ENCODE data around the gene MTMR6. TPM values are rescaled to one million over a fixed set of nuclear protein-coding genes. Genes with fewer than 3 reads are reported as not detected.
A peak's percentile ranks its signal among the peaks of the same experiment; 100 is the strongest.

The MTMR6 gene
- total and polyA plus RNA-seq, 3 experiments from 2014 or later = 15.0 to 16.9 (median 15.9) TPM

- CTCF ChIA-PET = no interaction called here
Measured at GRCh38 chr13:25291691-25292090, 4.4 kb upstream of the MTMR6 start.

DNA sequence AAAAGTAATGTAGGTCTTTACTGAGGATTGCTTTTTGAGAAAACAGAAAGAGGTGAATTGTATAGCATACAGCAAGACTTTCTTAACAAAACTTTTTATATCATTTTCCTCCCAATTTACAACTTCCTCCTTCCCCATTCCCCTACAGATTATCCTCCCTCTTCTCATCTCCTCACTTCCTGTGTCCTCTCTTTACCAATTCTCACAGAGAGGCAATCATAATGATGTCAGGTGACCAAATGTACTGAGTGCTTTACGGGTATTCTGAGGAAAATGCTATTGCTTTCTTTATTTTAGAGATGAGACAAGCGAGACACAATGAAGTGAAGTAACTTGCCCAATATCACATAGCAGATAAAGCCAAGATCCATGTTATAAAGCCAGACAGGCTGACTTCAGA, 1.7 kb upstream of the MTMR6 start:
- Mint-ChIP-seq H3K27me3 (peaks cover 9 to 21% of the 10 kb centered on the region in 2 donors), H3K4me1 (peaks cover 22 to 37% (median 32%) of the 10 kb centered on the region in 3 donors), H3K4me3 (peak overlapping the region in 1 of 7 donors; percentile 34), H3K9me3 (no peaks in the 10 kb centered on the region), H3K27ac (no peak overlapping the region), H3K36me3 (peaks cover 0 to 12% (median 1%) of the 10 kb centered on the region in 3 donors)
- Histone ChIP-seq H3K9me3 (ENCODE audit: low read length) (no peaks in the 10 kb centered on the region), H3K27ac (ENCODE audit: low read depth, low read length) (no peak overlapping the region), H3K4me1 (ENCODE audit: insufficient read depth, low read length) (peaks cover 12% of the 10 kb centered on the region), H3K36me3 (ENCODE audit: insufficient read depth, low read length) (no peaks in the 10 kb centered on the region), H3K27me3 (ENCODE audit: insufficient read depth, low read length, poor library complexity, severe bottlenecking) (no peaks in the 10 kb centered on the region), H3K4me3 (ENCODE audit: low read length) (no peak overlapping the region)
- POLR2A ChIA-PET = no interaction called here
- CTCF ChIA-PET = interaction anchor here (5.0 kb wide), 1 partner anchor 11 kb away, joined by 49 read pairs; the partner anchor contains the start of gene NUP58
- no peak for DNase-seq

More at GRCh38 chr13:25291691-25292090, 4.4 kb upstream of the MTMR6 start:
- Mint-ChIP-seq H3K27ac (no peak overlapping the region), H3K9me3 (no peaks in the 10 kb centered on the region), H3K4me1 (peaks cover 5 to 10% (median 5%) of the 10 kb centered on the region in 3 donors), H3K36me3 (peaks cover 0 to 6% (median 0%) of the 10 kb centered on the region in 3 donors), H3K27me3 (peaks cover 9 to 38% of the 10 kb centered on the region in 2 donors), H3K4me3 (no peak overlapping the region)
- POLR2A ChIA-PET = no interaction called here
- Histone ChIP-seq H3K27me3 (ENCODE audit: insufficient read depth, low read length, poor library complexity, severe bottlenecking) (peaks cover 2% of the 10 kb centered on the region), H3K36me3 (ENCODE audit: insufficient read depth, low read length) (no peaks in the 10 kb centered on the region), H3K9me3 (ENCODE audit: low read length) (no peaks in the 10 kb centered on the region), H3K4me1 (ENCODE audit: insufficient read depth, low read length) (peaks cover 4% of the 10 kb centered on the region), H3K27ac (ENCODE audit: low read depth, low read length) (no peak overlapping the region), H3K4me3 (ENCODE audit: low read length) (no peak overlapping the region)
- DNase-seq = no peak

GRCh38 chr13:25286308-25286968, 850 bp downstream of the MTMR6 start:
- H3K27ac Mint-ChIP-seq = peak overlapping the region; percentile 96 to 99 (median 98)
- H3K4me3 Mint-ChIP-seq = peak overlapping the region; percentile 92 to 99 (median 97)
- H3K4me1 Mint-ChIP-seq = peaks cover 42 to 59% (median 56%) of the 10 kb centered on the region in 3 donors
- peaks cover 0 to 31% (median 5%) of the 10 kb centered on the region in 3 donors for H3K36me3 Mint-ChIP-seq
- Histone ChIP-seq H3K27ac (ENCODE audit: low read depth, low read length) (peak overlapping the region; percentile 99), H3K27me3 (ENCODE audit: insufficient read depth, low read length, poor library complexity, severe bottlenecking) (no peaks in the 10 kb centered on the region), H3K4me3 (ENCODE audit: low read length) (peak overlapping the region; percentile 96), H3K36me3 (ENCODE audit: insufficient read depth, low read length) (no peaks in the 10 kb centered on the region), H3K4me1 (ENCODE audit: insufficient read depth, low read length) (peaks cover 25% of the 10 kb centered on the region), H3K9me3 (ENCODE audit: low read length) (no peaks in the 10 kb centered on the region)
- ChIA-PET CTCF (interaction anchor here (0.7 to 5.0 kb wide), 4 partner anchors 10 to 18 kb away, joined by 3 to 49 read pairs (median 5); partner anchors contain the start of gene NUP58), POLR2A (interaction anchor here (1.2 to 1.8 kb wide), 2 partner anchors 15 to 17 kb away, joined by 3 to 12 read pairs; partner anchors contain the start of gene NUP58)
- peak; percentile 7 to 67 (median 47) for DNase-seq
- no peaks in the 10 kb centered on the region for H3K9me3 Mint-ChIP-seq
- peaks cover 7 to 15% of the 10 kb centered on the region in 2 donors for H3K27me3 Mint-ChIP-seq

GRCh38 chr13:25281935-25282332, 5.4 kb downstream of the MTMR6 start:
- H3K27me3 Mint-ChIP-seq = no peaks in the 10 kb centered on the region
- peaks cover 0 to 35% (median 9%) of the 10 kb centered on the region in 3 donors for H3K36me3 Mint-ChIP-seq
- peaks cover 66 to 93% (median 91%) of the 10 kb centered on the region in 3 donors for H3K4me1 Mint-ChIP-seq
- H3K9me3 Mint-ChIP-seq = no peaks in the 10 kb centered on the region
- H3K27me3 ChIP-seq (ENCODE audit: insufficient read depth, low read length, poor library complexity, severe bottlenecking) = no peaks in the 10 kb centered on the region
- ChIA-PET POLR2A (no interaction called here), CTCF (no interaction called here)
- no peaks in the 10 kb centered on the region for H3K9me3 ChIP-seq (ENCODE audit: low read length)
- H3K4me3 ChIP-seq (ENCODE audit: low read length) = no peak overlapping the region
- H3K4me1 ChIP-seq (ENCODE audit: insufficient read depth, low read length) = peaks cover 38% of the 10 kb centered on the region
- peak overlapping the region in 7 of 8 donors; percentile 6 to 89 (median 35) for H3K27ac Mint-ChIP-seq
- H3K27ac ChIP-seq (ENCODE audit: low read depth, low read length) = no peak overlapping the region
- DNase-seq = no peak
- H3K4me3 Mint-ChIP-seq = peak overlapping the region in 2 of 7 donors; percentile 38 to 65
- no peaks in the 10 kb centered on the region for H3K36me3 ChIP-seq (ENCODE audit: insufficient read depth, low read length)

- ChIA-PET POLR2A (no interaction called here), CTCF (no interaction called here)
- Histone ChIP-seq H3K4me1 (ENCODE audit: insufficient read depth, low read length) (peaks cover 41% of the 10 kb centered on the region), H3K27me3 (ENCODE audit: insufficient read depth, low read length, poor library complexity, severe bottlenecking) (no peaks in the 10 kb centered on the region), H3K9me3 (ENCODE audit: low read length) (no peaks in the 10 kb centered on the region), H3K27ac (ENCODE audit: low read depth, low read length) (no peak overlapping the region), H3K4me3 (ENCODE audit: low read length) (no peak overlapping the region), H3K36me3 (ENCODE audit: insufficient read depth, low read length) (no peaks in the 10 kb centered on the region)
- no peak for DNase-seq
- Mint-ChIP-seq H3K27ac (peak overlapping the region; percentile 1 to 78 (median 38)), H3K36me3 (peaks cover 0 to 30% (median 9%) of the 10 kb centered on the region in 3 donors), H3K27me3 (no peaks in the 10 kb centered on the region), H3K9me3 (no peaks in the 10 kb centered on the region), H3K4me1 (peaks cover 69 to 95% (median 94%) of the 10 kb centered on the region in 3 donors), H3K4me3 (peak overlapping the region in 2 of 7 donors; percentile 38 to 53)
Measured at GRCh38 chr13:25281193-25281934, 5.9 kb downstream of the MTMR6 start.

DNA sequence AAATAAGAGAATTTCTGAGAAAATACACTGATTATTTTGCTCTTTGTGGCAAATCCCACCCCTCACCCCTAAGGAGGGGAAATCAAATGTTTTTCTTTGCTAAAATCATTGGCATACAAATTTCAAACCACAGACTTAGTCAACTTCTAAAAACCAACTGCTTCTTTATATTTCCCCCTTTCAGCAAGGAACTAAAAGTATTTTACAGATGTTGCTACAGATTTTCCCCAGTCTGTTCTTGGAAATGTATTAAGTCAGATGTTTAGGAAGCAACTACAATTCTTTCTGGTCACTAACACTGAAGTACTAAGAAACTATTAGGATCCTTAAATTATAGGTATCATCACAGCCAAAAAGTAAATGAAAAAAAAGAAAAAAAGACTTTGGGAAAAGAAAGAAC, 6.9 kb downstream of the MTMR6 start:
- Mint-ChIP-seq H3K36me3 (peaks cover 0 to 28% (median 9%) of the 10 kb centered on the region in 3 donors), H3K9me3 (no peaks in the 10 kb centered on the region), H3K4me3 (no peak overlapping the region), H3K27me3 (no peaks in the 10 kb centered on the region), H3K27ac (peak overlapping the region in 4 of 8 donors; percentile 2 to 55 (median 40)), H3K4me1 (peaks cover 67 to 91% (median 90%) of the 10 kb centered on the region in 3 donors)
- Histone ChIP-seq H3K27ac (ENCODE audit: low read depth, low read length) (no peak overlapping the region), H3K36me3 (ENCODE audit: insufficient read depth, low read length) (no peaks in the 10 kb centered on the region), H3K9me3 (ENCODE audit: low read length) (no peaks in the 10 kb centered on the region), H3K4me1 (ENCODE audit: insufficient read depth, low read length) (peaks cover 35% of the 10 kb centered on the region), H3K4me3 (ENCODE audit: low read length) (no peak overlapping the region), H3K27me3 (ENCODE audit: insufficient read depth, low read length, poor library complexity, severe bottlenecking) (no peaks in the 10 kb centered on the region)
- POLR2A ChIA-PET = no interaction called here
- CTCF ChIA-PET = no interaction called here
- DNase-seq = no peak

DNA sequence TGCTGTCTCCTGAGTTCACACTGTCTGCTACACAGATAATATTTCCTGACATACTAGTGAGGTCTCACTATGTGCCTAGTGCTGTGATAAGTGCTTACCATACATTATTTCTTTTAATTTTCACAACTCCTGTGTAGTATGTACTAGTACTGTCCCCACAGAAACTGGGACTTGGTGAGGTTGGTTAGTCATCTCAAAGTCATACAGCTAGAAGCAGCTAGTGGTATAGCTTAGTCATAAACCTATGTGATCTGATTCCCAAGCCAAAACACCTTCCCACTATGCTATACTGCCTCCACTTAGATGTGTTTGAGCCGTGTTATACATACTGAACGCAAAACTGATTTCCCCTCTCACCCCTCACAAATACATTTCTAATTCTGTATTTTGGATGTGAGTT, 10.5 kb downstream of the MTMR6 start:
- CTCF ChIA-PET = interaction anchor here (0.8 kb wide), 1 partner anchor 10 kb away, joined by 3 read pairs; no protein-coding TSS in a partner anchor
- no peak for DNase-seq
- Histone ChIP-seq H3K4me1 (ENCODE audit: insufficient read depth, low read length) (peaks cover 26% of the 10 kb centered on the region), H3K27ac (ENCODE audit: low read depth, low read length) (no peak overlapping the region), H3K4me3 (ENCODE audit: low read length) (no peak overlapping the region), H3K36me3 (ENCODE audit: insufficient read depth, low read length) (peaks cover 14% of the 10 kb centered on the region), H3K9me3 (ENCODE audit: low read length) (no peaks in the 10 kb centered on the region), H3K27me3 (ENCODE audit: insufficient read depth, low read length, poor library complexity, severe bottlenecking) (no peaks in the 10 kb centered on the region)
- no peak overlapping the region for H3K4me3 Mint-ChIP-seq
- H3K27ac Mint-ChIP-seq = peak overlapping the region in 3 of 8 donors; percentile 0 to 51 (median 6)
- peaks cover 44 to 69% (median 63%) of the 10 kb centered on the region in 3 donors for H3K4me1 Mint-ChIP-seq
- peaks cover 0 to 1% of the 10 kb centered on the region in 2 donors for H3K27me3 Mint-ChIP-seq
- H3K36me3 Mint-ChIP-seq = peaks cover 0 to 35% (median 6%) of the 10 kb centered on the region in 3 donors
- no peaks in the 10 kb centered on the region for H3K9me3 Mint-ChIP-seq
- POLR2A ChIA-PET = no interaction called here

Measured in CD8-positive, alpha-beta memory T cell (primary cell).